ENCODE data around the gene C16orf78.

The C16orf78 gene
- total RNA-seq: 0 reads per million in 2 donors

DNA sequence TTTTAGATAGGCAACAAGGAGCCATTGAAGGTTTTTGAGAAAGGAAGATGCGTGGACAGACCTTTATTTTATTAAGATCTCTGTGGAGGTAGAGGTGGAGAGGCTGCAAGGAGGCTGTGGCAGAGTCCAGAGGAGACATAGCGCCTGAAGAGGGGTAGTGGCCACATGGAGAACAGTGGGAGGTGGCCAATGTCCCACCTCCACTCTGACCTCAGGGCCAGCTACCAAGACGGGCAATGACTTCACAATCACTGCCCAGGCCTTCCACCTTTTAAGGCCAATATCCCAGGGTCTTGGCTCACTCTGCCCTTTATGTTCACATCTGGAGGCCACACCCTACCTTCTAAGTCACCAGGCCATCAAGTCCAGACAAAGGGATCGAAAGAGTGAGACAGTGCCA lies at the start of gene C16orf78:
Gene C16orf78, plus strand, starts transcription at position 301 of the 400 bp plus-strand sequence. CDS start 136 bp downstream, outside the sequence.
- no peak for DNase-seq

- no peak for DNase-seq
These were observed 48.9 kb upstream of the C16orf78 start for GRCh38 chr16:49324703-49325102.

DNA sequence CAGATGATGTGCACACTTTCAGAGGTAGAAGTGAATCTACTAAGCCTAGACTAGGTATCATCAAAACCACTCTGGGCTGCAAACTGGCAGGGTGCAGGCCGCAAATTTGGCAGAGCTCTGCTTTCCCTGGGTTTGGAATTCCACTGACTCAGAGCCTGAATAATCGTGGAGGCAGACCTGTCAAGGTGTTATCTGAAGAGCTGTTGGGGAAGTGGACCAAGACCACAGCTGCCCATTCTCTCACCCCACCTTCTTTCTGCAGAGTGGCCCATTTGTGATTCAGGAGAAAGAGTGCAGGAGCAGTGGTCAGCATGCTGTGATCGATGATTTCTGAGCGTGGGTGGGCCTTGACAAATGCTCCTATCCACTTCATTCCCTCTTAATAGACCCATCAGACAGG lies 46.1 kb upstream of the C16orf78 start:
- no peak for DNase-seq

DNA sequence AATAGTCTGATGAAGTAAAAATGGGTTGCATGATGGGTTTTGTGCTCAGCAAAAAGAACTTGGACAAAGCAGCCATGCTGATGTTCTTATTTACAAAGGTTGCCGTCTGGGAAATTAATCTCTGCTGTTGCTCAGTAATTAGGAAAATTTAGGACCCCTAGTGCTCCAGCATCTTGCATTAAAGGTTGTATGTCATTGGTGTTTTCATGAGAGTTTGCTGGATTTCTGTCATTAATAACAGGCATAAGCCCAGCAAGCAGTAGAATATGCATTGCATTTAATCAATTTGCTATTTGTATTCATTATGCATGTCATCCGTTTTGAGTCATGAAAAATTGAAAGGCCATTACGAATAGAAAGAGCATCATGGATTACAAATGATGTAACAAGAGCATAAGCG lies 45.3 kb upstream of the C16orf78 start:
- DNase-seq: no peak

DNA sequence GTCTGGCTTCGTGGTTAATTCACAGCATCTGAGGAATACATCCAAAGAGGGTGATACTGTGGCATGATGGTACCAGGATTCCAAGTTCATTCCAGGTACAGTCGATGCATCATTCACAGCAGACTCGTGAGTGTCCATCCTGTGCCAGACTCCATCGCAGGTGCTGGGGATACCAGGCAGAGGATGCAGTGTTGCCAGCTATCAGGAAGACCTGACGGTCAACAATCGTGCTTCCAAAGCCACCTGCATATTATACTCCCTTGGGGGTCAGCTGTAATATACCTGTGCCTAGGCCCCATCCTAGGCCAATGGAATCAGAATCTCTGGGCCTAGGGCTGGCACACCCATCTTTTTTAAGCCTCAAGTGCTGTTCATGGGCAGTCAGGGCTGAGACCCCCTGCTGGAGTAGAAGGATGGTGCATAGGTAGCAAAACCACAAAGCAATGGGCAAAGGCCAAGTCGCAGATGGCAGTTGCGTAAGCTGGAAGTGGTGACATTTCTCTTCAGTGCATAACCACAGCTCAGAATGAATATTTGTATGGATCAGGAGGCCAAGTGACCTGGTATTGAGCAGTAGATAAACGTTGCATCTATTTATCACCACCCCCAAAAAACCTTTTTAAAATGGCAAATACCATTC lies 42.9 kb upstream of the C16orf78 start:
- DNase-seq: no peak

- no peak for DNase-seq
These were observed 40.9 kb upstream of the C16orf78 start for GRCh38 chr16:49332589-49333258.

DNA sequence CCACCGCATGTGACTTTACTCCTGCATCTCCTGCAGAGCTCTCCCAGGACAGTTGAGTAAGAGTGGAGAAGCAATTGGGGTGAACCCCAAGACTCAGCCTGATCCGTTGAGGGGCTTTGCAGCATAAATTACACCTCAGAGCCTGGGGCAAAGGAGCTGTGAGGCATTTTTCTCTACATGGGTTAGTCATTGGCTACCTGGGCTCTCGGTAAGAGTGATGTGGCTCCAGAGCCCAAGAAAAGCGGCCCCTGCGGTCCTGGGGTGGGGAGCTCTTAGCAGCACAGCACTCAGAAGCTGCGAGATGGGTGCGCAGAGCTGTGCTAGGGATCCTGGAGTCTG lies 40.4 kb upstream of the C16orf78 start:
- no peak for DNase-seq

- no peak for DNase-seq
These were observed 37.8 kb upstream of the C16orf78 start for GRCh38 chr16:49335828-49336227.

GRCh38 chr16:49336581-49336980 lies 37.0 kb upstream of the C16orf78 start:
- DNase-seq: no peak

GRCh38 chr16:49337814-49338350 lies 35.7 kb upstream of the C16orf78 start:
- no peak for DNase-seq

DNA sequence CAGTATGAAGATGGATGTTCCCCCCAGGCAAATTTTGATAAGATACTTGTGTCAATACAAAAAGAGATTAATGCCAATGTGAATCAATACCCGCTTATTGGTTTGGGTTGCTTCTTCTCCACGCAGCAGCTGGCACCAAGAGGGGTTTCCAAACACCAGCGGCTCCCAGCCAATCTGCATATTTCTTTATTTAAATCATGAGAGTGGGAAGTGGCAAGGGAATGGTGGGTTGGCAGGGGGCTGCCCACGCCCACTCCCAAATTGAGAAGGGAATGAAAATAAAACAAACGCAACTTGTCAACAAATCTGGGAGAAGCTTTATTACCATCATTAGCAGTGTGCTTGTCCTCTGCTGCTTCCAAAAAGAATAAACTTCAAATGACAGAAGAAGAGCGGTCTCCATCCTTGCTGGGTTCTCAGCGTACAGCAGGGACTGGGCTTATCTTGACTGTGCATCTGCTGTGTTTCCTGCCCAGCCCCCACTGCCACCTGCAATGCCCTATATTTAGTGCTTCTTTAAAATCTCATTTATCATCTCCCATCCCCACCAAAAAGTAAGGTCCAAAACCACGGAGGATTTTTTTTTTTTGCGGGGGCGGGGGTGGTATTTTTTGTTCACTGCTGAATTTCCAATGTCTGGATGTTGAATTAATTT lies 34.9 kb upstream of the C16orf78 start:
- no peak for DNase-seq

GRCh38 chr16:49340466-49340865 lies 33.1 kb upstream of the C16orf78 start:
- DNase-seq: no peak

DNA sequence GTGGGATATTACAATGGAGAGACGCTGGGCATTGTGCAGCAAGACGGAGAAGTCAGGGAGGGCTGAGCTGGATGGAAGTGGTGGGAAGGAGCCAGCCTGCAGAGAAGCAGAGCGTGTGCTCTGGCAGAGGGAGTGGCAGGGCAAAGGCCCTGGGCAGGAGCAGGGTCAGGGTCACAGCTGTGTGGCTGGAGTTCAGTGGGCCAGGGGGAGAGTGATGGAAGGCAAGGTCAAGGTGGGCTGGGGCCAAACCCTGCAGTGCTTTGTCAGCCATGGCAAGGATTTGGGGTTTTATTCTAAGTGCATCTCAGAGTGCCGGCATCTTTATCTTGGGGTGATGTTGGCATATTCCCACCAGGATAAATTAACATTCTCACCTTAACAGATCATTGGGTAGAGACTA lies 31.9 kb upstream of the C16orf78 start:
- no peak for DNase-seq

DNA sequence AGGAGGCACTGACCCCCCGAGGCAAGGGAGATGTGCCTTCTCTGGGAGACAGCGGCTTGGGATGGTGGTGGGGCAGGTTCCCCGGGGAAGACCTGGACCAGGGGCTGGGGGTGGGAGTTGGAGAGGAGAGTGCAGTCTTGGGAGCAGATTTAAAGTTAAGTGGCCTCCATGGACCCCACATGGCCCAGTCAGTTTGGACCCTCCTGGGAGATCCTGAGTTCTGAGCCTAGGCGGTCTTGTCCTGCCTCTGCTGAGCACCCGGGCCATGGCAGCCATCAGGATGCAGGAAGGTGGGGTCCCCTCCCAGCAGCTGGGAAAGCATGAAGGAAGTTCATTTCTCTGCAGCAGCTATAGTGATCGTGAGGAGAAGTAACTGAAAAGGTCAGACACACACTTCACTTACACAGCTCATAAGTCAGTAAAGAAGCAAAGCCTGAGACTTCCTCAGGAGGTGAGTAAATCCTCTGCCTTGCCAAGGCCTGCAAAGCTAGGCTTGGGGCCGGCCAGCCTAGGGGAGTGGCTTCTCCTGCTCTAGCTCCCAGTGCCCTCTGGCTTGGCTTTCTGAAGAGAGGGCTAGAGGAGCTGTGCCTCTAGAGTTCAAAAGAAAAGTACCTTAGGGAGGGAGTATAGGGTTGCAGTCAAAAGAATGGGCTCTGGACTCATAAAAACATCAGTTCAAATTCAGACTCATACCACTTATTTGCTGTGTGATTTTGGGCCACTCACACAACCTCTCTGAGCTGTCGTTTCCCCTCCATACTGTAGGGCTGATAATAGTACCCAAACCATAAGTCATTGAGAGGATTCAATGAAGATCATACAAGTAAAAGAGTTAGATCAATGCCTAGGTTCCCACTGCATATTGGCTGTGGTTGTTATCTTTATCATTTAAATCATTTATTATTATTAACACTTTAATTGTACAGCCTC lies 31.0 kb upstream of the C16orf78 start:
- DNase-seq: no peak

DNA sequence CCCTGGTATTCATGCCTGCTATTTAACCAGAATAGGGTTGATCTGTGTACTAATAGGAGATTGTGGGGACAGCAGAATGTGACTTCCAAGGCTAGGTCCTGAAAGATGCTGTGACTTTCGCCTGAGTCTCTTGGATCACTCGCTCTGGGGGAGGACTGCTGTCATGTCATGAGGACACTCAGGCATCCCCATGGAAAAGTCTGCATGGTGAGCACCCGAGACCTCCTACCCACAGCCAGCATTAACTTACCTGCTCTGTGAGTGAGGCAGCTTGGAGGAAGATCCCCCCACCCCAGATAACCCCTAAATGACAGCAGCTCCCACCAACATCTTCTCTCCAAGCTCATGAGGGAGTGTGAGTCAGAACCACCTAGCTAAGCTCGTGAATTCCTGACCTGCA lies 30.3 kb upstream of the C16orf78 start:
- DNase-seq: no peak

DNA sequence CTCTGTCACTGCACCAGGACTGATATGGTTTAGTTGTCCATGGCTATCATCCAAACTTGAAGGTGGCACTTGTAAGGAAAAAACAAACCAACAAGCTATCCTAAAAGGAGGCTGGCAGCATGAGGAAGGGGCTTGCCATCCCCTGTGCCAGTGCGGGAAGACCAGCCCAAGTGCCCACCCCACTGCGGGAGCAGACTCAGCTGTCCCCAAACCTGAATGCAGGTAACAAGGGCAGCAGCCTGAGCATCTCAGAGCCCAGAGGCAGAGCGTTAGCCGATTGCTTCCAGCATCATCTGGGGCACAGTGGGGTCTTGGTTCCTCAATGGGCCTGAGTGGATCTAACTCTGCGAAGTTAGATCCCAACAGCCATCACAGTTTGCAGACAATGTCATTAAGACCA lies 29.2 kb upstream of the C16orf78 start:
- no peak for DNase-seq

DNA sequence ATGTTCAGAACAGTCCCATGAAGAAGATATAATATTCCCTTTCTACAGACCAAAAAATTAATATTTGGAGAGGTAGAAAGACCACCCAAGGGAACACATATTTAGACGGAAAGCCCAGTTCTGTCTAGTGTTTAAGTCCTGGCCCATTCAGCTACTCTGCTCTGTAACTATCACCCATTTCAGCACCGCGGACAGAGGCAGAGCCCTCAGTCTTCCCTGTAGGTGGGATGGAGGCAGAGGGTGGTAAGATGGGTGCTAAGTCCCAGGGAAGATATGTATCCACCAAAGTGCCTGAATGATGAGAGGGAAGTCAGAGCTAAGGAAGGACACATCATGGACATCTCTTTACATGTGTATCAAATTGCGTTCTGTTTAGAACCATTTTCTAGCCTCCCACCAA lies 27.8 kb upstream of the C16orf78 start:
- no peak for DNase-seq

DNA sequence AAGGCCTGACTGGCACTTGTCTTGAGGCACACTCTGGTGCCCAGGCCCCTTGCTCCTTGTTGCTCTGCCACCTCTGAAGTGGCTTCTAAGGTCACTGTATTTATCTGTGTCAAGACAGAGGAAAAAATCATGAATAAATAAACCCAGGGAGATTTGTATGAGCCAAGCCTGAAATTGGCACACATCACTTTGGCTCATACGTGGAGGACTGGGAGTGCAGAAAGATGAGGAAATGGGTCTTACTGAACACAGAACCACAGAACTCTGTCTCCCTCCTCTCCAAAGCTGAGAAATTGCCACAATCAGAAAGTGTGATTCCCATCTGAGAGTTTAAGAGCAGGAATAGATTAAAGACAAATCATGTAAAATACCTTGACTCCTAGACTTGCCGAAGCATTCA lies 27.1 kb upstream of the C16orf78 start:
- no peak for DNase-seq

- DNase-seq: no peak
These were observed 26.1 kb upstream of the C16orf78 start for GRCh38 chr16:49347476-49347875.

DNA sequence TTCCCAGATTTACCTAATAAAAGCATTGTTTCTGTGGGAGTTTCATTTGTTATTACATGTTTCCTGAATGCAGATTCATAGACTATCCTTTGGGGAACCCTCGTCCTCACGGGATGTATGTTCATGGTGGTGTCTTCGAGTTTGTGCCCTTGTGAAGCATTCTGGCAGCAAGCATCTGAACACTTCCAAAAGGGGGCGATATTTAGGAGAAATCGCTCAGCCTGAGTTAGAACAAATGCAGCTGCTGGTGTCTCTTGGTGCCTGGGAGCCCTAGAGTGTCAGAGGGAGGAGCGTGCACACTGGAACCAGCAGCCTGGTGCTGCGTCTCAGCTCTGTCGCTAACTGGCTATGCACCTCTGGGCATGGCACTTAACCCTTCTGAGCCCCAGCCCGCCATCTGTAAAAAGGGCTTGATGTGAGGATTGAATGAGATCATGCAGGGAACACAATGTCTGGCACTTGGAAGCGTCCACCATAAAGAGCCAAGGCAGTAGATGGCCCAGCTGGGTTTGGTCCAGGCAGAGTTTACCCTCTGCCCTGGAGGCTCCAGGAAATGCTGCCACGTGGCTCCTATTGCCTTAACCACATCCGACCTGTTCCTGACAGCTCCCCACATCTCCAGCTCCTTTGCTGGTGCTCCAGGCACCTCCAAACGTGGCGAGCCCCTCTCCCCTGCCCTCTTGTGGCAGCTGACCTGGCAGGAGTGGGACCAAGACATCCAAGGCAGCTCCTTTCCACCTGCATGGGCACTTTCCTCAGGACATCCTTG lies 25.0 kb upstream of the C16orf78 start:
- DNase-seq: no peak

- no peak for DNase-seq
These were observed 24.0 kb upstream of the C16orf78 start for GRCh38 chr16:49349446-49350168.

Data from T-helper 2 cell (primary cell).